K562 (cell line): ENCODE data around the gene SAP25. TPM values are rescaled to one million over a fixed set of nuclear protein-coding genes. Genes with fewer than 3 reads are reported as not detected.

Source experiments
- HCFC1 ChIP-seq: IDR thresholded peaks from 2 replicates; pipeline ENCODE4 v1.6.1; 2012; ENCODE audit warnings: low read depth, low read length, improper control_type of control experiment
- MIER1 ChIP-seq: fragments of 450-650 bp; IDR thresholded peaks from 2 replicates; pipeline ENCODE4 v1.6.1; 2016; ENCODE audit warnings: antibody characterized with exemption, mild to moderate bottlenecking, low read depth
- NFIX ChIP-seq: fragments of 250-450 bp; sonication (Bioruptor Pico); IDR thresholded peaks from 2 replicates; pipeline ENCODE4 v1.4.0; 2020; ENCODE audit warnings: low read depth, mild to moderate bottlenecking, moderate library complexity
- PTBP1 ChIP-seq: fragments of 200-400 bp; formaldehyde crosslinking; IDR thresholded peaks from 2 replicates; pipeline ENCODE4 v1.6.1; 2017; ENCODE audit warnings: low read depth, low read length
- TGIF2 ChIP-seq: sonication (generic); formaldehyde crosslinking; IDR thresholded peaks from 2 replicates; pipeline ENCODE4 v1.8.1; 2022; ENCODE audit warnings: mild to moderate bottlenecking, missing genetic modification reagents, moderate library complexity
- TSHZ1 ChIP-seq: fragments of 250-450 bp; sonication (Bioruptor Pico); IDR thresholded peaks from 2 replicates; pipeline ENCODE4 v1.4.0; 2020; ENCODE audit warnings: mild to moderate bottlenecking, moderate library complexity
- ZNF75A ChIP-seq: fragments of 450-650 bp; formaldehyde crosslinking; IDR thresholded peaks from 2 replicates; pipeline ENCODE4 v1.4.0; 2020; ENCODE audit warnings: mild to moderate bottlenecking
- polyA plus RNA-seq, 8 experiments: library from polyadenylated mRNA; depleted of rRNA in 4 of 8; stranded (reverse) in 5 of 8; unstranded in 3 of 8; fragments of >200 nt; fragmentation: Nextera tagmentation in 2 of 8; fragmentation: Illumina TruSeq in 1 of 8; extraction: Ambion mirVana in 2 of 8; extraction: Trizol in 1 of 8; gene quantifications; 2 replicates each; pipeline versions ENCODE4 v1.2.1 to v1.2.3, GENCODE V29; 2011 to 2014; ENCODE audit warnings: inconsistent platforms in 1 of 8, missing spikeins in 1 of 8
- total RNA-seq, 7 experiments: library from RNA; depleted of rRNA in 6 of 7; stranded (reverse); fragments of >200 nt in 6 of 7; fragmentation: Illumina TruSeq in 2 of 7; extraction: Trizol in 2 of 7; gene quantifications; 2 replicates each; pipeline versions ENCODE4 v1.2.1 to v1.2.3, GENCODE V29; 2011 to 2021; ENCODE audit warnings: low replicate concordance in 1 of 7
- TF ChIP-seq, protein P1 (sequence below): sonication (generic); formaldehyde crosslinking; IDR thresholded peaks from 2 replicates; pipeline ENCODE4 v1.8.0; 2022; ENCODE audit warnings: missing genetic modification reagents, mild to moderate bottlenecking, borderline replicate concordance
- TF ChIP-seq, protein P2 (sequence below), 2 experiments: fragments of 450-650 bp; IDR thresholded peaks; 2 replicates each; pipeline ENCODE4 v1.6.1; 2016; ENCODE audit warnings: mild to moderate bottlenecking in 2 of 2, borderline replicate concordance in 1 of 2, low read depth in 1 of 2, moderate library complexity in 1 of 2
- TF ChIP-seq, protein P3 (sequence below): fragments of 450-650 bp; formaldehyde crosslinking; conservative IDR thresholded peaks from 2 replicates; pipeline ENCODE4 v1.4.0; 2022; ENCODE audit warnings: mild to moderate bottlenecking, missing genetic modification characterization

Gene SAP25
- total and polyA plus RNA-seq, 9 of the 15 experiments (the other 6 are each of a cell fraction or from before 2014, with no cell fraction given) = 0.13 to 5.3 (median 0.78) TPM; not detected in 1

DNA sequence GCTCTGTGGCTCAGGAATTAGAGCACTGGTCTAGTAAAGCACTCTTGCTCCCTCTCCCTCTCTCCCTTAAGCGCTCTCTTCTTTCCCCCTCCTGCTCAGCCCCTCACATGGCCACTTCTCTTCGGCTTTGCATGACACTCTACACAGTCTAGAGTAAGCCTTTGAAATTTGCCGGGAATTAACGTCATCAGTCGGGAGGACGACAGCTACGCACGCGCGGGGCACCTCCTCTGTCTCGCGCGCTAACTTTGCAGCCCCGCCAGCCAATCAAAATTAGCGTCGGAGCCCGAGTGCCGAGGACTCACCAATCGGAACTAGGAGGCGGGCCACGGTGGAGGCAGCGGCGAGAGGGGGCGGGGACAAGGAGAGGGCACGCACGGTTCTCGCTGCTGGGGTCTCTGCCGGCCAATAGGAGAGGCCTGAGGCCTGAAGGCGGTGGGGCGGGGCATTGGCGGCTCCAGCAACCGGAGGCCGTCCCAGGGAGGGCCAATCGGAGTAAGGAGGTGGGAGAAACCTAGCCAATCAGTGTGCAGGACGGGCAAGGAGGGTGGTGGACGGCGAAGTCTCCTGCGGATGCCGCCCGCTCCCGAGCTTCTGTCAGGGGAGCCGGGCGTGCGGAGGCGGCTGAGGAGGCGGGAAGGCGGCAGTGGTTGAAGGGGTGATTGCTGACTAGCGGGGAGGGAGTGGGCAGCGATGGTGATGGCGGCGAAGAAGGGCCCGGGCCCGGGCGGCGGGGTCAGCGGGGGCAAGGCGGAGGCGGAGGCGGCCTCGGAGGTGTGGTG lies 34.9 kb downstream of the SAP25 start, which contains the start of gene AGFG2 (continued):
- TF ChIP-seq MIER1 (no peak), TGIF2 (CRISPR knock-in tag) (peak; percentile 99), ZNF75A (no peak), NFIX (no peak), TSHZ1 (CRISPR knock-in tag) (no peak), HCFC1 (0 out of 2 replicates have a peak, but pooled peaks have one; percentile 10), PTBP1 (no peak)
- TF ChIP-seq, protein P1, sequence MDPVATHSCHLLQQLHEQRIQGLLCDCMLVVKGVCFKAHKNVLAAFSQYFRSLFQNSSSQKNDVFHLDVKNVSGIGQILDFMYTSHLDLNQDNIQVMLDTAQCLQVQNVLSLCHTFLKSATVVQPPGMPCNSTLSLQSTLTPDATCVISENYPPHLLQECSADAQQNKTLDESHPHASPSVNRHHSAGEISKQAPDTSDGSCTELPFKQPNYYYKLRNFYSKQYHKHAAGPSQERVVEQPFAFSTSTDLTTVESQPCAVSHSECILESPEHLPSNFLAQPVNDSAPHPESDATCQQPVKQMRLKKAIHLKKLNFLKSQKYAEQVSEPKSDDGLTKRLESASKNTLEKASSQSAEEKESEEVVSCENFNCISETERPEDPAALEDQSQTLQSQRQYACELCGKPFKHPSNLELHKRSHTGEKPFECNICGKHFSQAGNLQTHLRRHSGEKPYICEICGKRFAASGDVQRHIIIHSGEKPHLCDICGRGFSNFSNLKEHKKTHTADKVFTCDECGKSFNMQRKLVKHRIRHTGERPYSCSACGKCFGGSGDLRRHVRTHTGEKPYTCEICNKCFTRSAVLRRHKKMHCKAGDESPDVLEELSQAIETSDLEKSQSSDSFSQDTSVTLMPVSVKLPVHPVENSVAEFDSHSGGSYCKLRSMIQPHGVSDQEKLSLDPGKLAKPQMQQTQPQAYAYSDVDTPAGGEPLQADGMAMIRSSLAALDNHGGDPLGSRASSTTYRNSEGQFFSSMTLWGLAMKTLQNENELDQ (CRISPR knock-in tag) = no peak
- TF ChIP-seq, protein P2, sequence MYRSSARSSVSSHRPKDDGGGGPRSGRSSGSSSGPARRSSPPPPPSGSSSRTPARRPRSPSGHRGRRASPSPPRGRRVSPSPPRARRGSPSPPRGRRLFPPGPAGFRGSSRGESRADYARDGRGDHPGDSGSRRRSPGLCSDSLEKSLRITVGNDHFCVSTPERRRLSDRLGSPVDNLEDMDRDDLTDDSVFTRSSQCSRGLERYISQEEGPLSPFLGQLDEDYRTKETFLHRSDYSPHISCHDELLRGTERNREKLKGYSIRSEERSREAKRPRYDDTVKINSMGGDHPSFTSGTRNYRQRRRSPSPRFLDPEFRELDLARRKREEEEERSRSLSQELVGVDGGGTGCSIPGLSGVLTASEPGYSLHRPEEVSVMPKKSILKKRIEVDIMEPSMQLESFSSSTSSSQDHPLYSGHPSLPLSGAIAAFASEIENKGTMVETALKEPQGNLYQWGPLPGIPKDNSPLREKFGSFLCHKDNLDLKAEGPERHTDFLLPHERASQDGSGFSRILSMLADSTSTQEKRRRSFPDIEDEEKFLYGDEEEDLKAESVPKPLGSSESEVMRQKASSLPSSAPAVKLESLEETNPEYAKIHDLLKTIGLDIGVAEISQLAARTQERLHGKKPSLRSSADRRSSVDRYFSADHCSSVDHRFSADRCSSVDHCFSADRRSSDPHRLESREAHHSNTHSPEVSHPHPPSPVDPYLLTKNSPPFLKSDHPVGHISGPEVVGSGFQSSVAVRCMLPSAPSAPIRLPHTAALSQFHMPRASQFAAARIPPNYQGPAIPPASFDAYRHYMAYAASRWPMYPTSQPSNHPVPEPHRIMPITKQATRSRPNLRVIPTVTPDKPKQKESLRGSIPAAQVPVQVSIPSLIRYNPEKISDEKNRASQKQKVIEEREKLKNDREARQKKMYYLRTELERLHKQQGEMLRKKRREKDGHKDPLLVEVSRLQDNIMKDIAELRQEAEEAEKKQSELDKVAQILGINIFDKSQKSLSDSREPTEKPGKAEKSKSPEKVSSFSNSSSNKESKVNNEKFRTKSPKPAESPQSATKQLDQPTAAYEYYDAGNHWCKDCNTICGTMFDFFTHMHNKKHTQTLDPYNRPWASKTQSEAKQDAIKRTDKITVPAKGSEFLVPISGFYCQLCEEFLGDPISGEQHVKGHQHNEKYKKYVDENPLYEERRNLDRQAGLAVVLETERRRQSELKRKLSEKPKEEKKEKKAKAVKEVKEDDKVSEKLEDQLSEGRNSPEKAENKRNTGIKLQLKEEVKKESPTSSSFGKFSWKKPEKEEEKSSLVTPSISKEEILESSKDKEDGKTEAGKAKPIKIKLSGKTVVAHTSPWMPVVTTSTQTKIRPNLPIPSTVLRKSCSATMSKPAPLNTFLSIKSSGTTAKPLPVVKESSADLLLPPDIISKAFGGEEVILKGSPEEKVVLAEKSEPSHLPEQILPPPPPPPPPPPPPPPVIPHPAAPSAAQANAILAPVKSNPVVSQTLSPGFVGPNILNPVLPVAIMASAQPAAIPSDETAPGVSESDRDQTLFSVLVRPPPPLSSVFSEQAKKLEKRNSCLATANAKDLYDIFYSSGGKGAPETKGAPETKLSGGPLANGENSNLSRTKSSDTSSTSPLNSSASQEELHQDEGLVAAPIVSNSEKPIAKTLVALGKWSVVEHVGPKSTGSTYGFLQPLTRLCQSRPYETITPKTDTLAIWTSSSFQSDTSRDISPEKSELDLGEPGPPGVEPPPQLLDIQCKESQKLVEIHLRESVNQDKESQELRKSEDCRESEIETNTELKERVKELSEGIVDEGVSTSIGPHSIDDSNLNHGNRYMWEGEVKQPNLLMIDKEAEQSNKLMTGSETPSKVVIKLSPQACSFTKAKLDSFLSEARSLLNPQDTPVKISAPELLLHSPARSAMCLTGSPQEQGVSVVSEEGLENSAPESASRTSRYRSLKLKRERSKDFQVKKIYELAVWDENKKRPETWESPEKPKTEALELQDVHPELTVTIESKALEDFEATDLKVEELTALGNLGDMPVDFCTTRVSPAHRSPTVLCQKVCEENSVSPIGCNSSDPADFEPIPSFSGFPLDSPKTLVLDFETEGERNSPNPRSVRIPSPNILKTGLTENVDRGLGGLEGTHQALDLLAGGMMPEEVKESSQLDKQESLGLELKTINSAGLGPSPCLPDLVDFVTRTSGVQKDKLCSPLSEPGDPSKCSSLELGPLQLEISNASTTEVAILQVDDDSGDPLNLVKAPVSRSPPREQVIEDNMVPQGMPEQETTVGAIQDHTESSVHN (IDR thresholded peaks at IDR 0.05; ENCODE audit: borderline replicate concordance in 1 of 2, low read depth in 1 of 2) = peak in 1 of 2 experiments; percentile 47; a peak in 2 of 4 replicates
- TF ChIP-seq, protein P3, sequence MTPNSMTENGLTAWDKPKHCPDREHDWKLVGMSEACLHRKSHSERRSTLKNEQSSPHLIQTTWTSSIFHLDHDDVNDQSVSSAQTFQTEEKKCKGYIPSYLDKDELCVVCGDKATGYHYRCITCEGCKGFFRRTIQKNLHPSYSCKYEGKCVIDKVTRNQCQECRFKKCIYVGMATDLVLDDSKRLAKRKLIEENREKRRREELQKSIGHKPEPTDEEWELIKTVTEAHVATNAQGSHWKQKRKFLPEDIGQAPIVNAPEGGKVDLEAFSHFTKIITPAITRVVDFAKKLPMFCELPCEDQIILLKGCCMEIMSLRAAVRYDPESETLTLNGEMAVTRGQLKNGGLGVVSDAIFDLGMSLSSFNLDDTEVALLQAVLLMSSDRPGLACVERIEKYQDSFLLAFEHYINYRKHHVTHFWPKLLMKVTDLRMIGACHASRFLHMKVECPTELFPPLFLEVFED = peak; percentile 93
